GM23248 (cell line): Measurements from ENCODE around the gene SKI. TPM values are rescaled to one million over a fixed set of nuclear protein-coding genes. Genes with fewer than 3 reads are reported as not detected.

Experiments used
- DNase-seq: peaks from one replicate; pipeline ENCODE4 v3.0.0-alpha.2; 2015
- H2AFZ ChIP-seq: fragments of 200-600 bp; sonication (generic); 2 replicates; pipeline ENCODE4 v1.6.1; 2016; ENCODE audit warnings: antibody characterized with exemption
- H3F3A ChIP-seq: fragments of 200-600 bp; sonication (generic); 2 replicates; pipeline ENCODE4 v1.6.1; 2016; ENCODE audit warnings: mild to moderate bottlenecking, antibody characterized with exemption, mixed run types; ENCODE audit not compliant: insufficient read depth
- H3K27ac ChIP-seq: fragments of 200-600 bp; sonication (generic); 2 replicates; pipeline ENCODE4 v1.5.1; 2016; ENCODE audit warnings: mild to moderate bottlenecking
- H3K27me3 ChIP-seq: fragments of 200-600 bp; sonication (generic); replicated peaks from 2 replicates; pipeline ENCODE4 v1.6.1; 2016; ENCODE audit warnings: mild to moderate bottlenecking; ENCODE audit not compliant: insufficient read depth
- H3K36me3 ChIP-seq: fragments of 200-600 bp; sonication (generic); 2 replicates; pipeline ENCODE4 v1.6.1; 2016; ENCODE audit warnings: low read depth, mild to moderate bottlenecking
- H3K4me1 ChIP-seq: fragments of 200-600 bp; sonication (generic); 2 replicates; pipeline ENCODE4 v1.6.1; 2016; ENCODE audit warnings: mild to moderate bottlenecking; ENCODE audit not compliant: insufficient read depth
- H3K4me2 ChIP-seq: fragments of 200-600 bp; sonication (generic); one replicate; pipeline ENCODE4 v1.6.1; 2016; ENCODE audit warnings: mild to moderate bottlenecking; ENCODE audit not compliant: unreplicated experiment
- H3K4me3 ChIP-seq: fragments of 200-600 bp; sonication (generic); 2 replicates; pipeline ENCODE4 v1.5.1; 2016; ENCODE audit warnings: mild to moderate bottlenecking
- H3K79me2 ChIP-seq: fragments of 200-600 bp; sonication (generic); 2 replicates; pipeline ENCODE4 v1.6.1; 2016; ENCODE audit warnings: mild to moderate bottlenecking; ENCODE audit not compliant: insufficient read depth
- H3K9ac ChIP-seq: fragments of 200-600 bp; sonication (generic); 2 replicates; pipeline ENCODE4 v1.6.1; 2016; ENCODE audit warnings: mild to moderate bottlenecking
- H3K9me2 ChIP-seq: fragments of 200-600 bp; sonication (generic); 2 replicates; pipeline ENCODE4 v1.6.1; 2016; ENCODE audit warnings: mixed run types, mild to moderate bottlenecking, moderate library complexity; ENCODE audit not compliant: insufficient read depth
- H3K9me3 ChIP-seq: fragments of 200-600 bp; sonication (generic); one replicate; pipeline ENCODE4 v1.6.1; 2017; ENCODE audit warnings: low read depth
- H4K20me1 ChIP-seq: fragments of 200-600 bp; sonication (generic); 2 replicates; pipeline ENCODE4 v1.6.0; 2016; ENCODE audit not compliant: insufficient read depth
- EZH2 ChIP-seq: fragments of 200-600 bp; sonication (generic); IDR thresholded peaks from 2 replicates; pipeline ENCODE4 v1.6.1; 2018; ENCODE audit warnings: antibody characterized with exemption, mild to moderate bottlenecking; ENCODE audit not compliant: insufficient read depth, poor library complexity, severe bottlenecking
- EZH2phosphoT487 ChIP-seq: fragments of 200-600 bp; sonication (generic); IDR thresholded peaks from 2 replicates; pipeline ENCODE4 v1.6.1; 2018; ENCODE audit warnings: antibody characterized with exemption, moderate library complexity, mild to moderate bottlenecking, low read depth; ENCODE audit not compliant: insufficient read depth
- WGBS, 2 experiments: methylation state at CpG; one replicate each; pipeline ENCODE4 v1.1.6; 2015 to 2017; ENCODE audit warnings: low lambda C conversion rate in 2 of 2, low coverage in 1 of 2; ENCODE audit errors: missing lambda C conversion rate in 2 of 2; 5-methylcytosine and 5-hydroxymethylcytosine counted together
- in situ Hi-C: fragments of 300-500 bp; cut with MboI; formaldehyde crosslinking; loops from 2 replicates; pipeline ENCODE4 v1.15.0; 2020
- polyA plus RNA-seq: library from polyadenylated mRNA; unstranded; fragments of >200 nt; fragmentation: Nextera tagmentation; extraction: Ambion mirVana; gene quantifications from 2 replicates; pipeline ENCODE4 v1.2.1, GENCODE V29; 2016
- total RNA-seq: library from RNA; depleted of rRNA; stranded (reverse); fragments of >200 nt; shearing (Covaris generic); gene quantifications from 2 replicates; pipeline ENCODE4 v1.2.3, GENCODE V29; 2014

Gene SKI
- total and polyA plus RNA-seq, 2 experiments from 2014 or later, result 3.8 to 23.1 TPM

DNA sequence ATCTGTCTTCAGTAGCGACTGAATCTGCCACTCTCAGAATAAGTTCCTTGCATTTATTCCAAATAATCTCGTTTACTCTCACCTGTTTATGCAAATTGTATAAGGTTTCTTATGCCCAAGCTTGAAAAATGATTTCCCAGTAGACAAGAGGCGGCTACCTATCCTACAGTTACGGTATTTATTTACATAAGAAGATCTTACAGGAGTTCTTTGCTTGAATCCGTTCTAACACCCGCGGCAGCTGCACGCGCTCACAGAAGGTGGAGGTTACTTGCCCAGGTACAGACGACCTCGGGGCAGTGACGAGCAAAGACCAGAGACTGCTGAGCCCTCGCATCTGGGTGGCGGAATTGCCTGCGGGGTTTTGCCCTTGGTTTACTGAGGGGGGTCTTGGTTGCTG is 79.9 kb downstream of the SKI start:
- peaks cover 14% of the 10 kb centered on the region; the same call in 1 of the 2 replicates for H3F3A ChIP-seq
- H3K27me3 ChIP-seq, result no peaks in the 10 kb centered on the region
- H3K27ac ChIP-seq, result no peak overlapping the region
- in situ Hi-C loops, result no loop called here
- H3K79me2 ChIP-seq, result peaks cover 71% of the 10 kb centered on the region
- no peaks in the 10 kb centered on the region for H3K9me3 ChIP-seq
- no peak overlapping the region for H3K9ac ChIP-seq
- H3K9me2 ChIP-seq, result no peaks in the 10 kb centered on the region
- no peaks in the 10 kb centered on the region for H4K20me1 ChIP-seq
- DNase-seq, result no peak
- no peak for TF ChIP-seq EZH2phosphoT487
- no peak for TF ChIP-seq EZH2
- H3K4me3 ChIP-seq, result no peak overlapping the region
- 98 to 99% methylated on average over 15 of the region's 15 CpGs for WGBS, 2 experiments
- H3K36me3 ChIP-seq, result peaks cover 12% of the 10 kb centered on the region
- no peaks in the 10 kb centered on the region for H3K4me1 ChIP-seq
- no peak overlapping the region for H3K4me2 ChIP-seq
- no peak overlapping the region for H2AFZ ChIP-seq

DNA sequence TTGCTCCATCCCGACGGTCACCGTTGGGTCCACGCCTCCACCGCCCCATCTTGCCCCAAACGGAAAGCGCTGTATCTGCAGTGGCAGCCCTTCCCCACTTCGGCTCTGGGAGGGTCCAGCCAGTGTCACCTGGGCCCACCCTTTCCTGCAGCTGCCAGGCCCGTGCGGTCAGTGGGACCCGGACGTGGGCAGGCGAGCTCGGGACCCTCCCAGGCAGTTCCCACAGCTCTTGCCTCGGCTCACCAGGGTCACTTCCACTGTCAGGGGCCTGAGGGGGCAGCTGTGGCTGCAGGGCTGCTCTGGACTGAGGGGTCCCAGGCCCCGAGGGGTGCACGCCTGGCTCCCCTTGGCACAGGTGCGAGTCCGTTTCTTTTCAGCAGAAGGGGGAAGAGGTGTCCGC is 80.7 kb downstream of the SKI start:
- in situ Hi-C loops, result no loop called here
- TF ChIP-seq EZH2 (no peak), EZH2phosphoT487 (no peak)

DNA sequence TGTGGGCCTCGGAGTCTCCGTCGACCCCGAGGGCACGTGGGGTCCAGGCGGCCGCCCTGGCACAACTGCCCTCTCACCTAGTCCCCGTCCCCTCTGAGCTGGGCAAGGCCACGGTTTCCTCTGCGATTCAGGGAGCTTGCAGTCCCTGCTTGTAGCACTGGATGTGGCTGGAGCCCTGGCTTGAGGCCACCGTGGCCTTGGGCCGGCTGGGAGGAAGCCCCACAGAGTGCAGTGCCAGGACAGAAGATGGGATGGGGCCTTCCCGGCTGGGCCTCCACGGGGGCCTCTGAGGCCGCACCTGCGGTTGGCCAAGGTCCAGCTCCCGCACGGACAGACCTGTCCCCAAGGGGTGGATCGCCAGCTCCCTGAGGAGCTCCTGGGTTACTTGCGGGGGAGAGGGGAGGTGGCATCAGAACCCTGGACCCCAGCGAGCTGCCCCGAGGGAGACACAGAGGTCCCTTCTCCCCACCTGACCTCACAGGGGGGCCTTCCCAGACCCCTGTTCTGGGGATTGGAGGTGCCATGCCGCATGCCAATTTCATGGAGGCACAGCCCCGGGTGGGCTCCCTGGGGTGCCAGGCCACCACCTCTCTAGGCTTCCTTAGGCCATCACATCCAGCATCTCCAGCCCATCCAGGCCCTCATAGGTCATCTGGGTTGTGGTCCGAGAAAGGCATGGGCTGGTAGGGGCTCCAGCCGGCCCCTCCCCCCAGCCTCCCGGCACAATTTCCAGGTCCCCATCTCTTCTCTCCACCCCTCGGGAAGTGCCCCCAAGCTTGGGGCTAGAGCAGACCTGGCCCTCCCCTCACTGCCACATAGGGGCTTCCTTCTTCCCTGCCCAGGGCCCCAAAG is 82.4 kb downstream of the SKI start:
- Histone ChIP-seq H3K9me2 (no peaks in the 10 kb centered on the region), H3K4me3 (no peak overlapping the region), H3K27ac (peak overlapping the region; percentile 34; the same call in 1 of the 2 replicates), H3K27me3 (no peaks in the 10 kb centered on the region), H3K79me2 (peaks cover 46% of the 10 kb centered on the region), H4K20me1 (no peaks in the 10 kb centered on the region), H3F3A (peaks cover 14% of the 10 kb centered on the region; the same call in 1 of the 2 replicates), H3K9me3 (no peaks in the 10 kb centered on the region), H2AFZ (no peak overlapping the region), H3K36me3 (peaks cover 12% of the 10 kb centered on the region), H3K4me1 (peaks cover 3% of the 10 kb centered on the region), H3K9ac (peak overlapping the region; percentile 27; the same call in 1 of the 2 replicates), H3K4me2 (no peak overlapping the region)
- no peak for TF ChIP-seq EZH2phosphoT487
- no peak for TF ChIP-seq EZH2
- no peak for DNase-seq
- in situ Hi-C loops, result no loop called here
- WGBS, 2 experiments, result 62 to 70% methylated on average over 20 to 27 of the region's 28 CpGs

More for the DNA sequence above, 80.7 kb downstream of the SKI start:
- H3K4me3 ChIP-seq, result no peak overlapping the region
- peaks cover 14% of the 10 kb centered on the region; the same call in 1 of the 2 replicates for H3F3A ChIP-seq
- peaks cover 12% of the 10 kb centered on the region for H3K36me3 ChIP-seq
- no peaks in the 10 kb centered on the region for H3K9me2 ChIP-seq
- no peak overlapping the region for H3K27ac ChIP-seq
- no peaks in the 10 kb centered on the region for H3K9me3 ChIP-seq
- H3K9ac ChIP-seq, result no peak overlapping the region
- H3K4me1 ChIP-seq, result no peaks in the 10 kb centered on the region
- H3K79me2 ChIP-seq, result peaks cover 62% of the 10 kb centered on the region
- no peaks in the 10 kb centered on the region for H3K27me3 ChIP-seq
- WGBS, 2 experiments, result 90 to 91% methylated on average over 20 of the region's 20 CpGs
- no peak overlapping the region for H3K4me2 ChIP-seq
- no peak for DNase-seq
- H2AFZ ChIP-seq, result no peak overlapping the region
- no peaks in the 10 kb centered on the region for H4K20me1 ChIP-seq

DNA sequence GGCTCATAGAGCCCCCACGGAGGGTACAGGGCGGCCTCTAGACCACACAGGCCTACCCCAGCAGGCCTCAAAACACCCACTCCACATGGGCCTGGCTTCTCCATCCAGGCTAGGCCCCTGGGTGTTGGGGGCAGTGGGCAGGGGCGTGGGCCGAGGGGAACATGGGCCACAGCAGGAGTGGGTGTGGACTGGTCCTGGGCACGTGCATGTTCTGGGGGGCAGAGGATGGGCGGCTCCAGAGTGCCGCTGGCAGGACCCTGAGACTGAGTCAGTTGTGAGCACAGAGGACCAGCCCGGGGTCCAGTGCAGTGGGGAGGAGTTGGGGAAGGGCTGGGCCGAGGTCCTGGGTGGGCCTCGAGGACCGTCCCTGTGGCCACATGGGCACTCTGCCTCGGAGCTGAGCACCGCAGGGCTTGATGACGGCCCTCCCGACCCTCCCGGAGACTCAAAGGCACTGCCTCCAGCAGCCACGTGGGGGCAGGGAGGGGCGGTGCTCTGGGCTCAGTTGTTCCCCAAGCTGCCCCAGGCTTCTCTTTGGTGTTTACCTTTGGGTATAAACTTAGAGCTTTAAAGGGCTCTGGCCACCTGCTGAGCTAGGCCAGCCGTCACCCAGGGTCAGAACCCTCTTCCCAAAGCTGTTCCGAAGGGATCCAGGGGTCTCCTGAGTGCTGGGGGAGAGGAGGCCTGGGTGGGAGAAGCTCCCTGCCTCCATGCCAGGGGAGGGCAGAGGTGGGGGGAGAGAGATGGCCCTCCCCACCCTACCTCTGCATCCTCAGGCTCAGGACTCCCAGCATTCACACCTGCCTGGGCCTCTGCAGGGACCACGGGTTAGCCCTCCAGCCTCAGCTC is 83.3 kb downstream of the SKI start:
- TF ChIP-seq EZH2phosphoT487, result no peak
- TF ChIP-seq EZH2, result no peak
- no peaks in the 10 kb centered on the region for H3K9me2 ChIP-seq
- WGBS, 2 experiments, result 23 to 35% methylated on average over 11 to 21 of the region's 21 CpGs
- DNase-seq, result peak; percentile 79
- no peaks in the 10 kb centered on the region for H4K20me1 ChIP-seq
- peak overlapping the region; percentile 27; the same call in 1 of the 2 replicates for H3K9ac ChIP-seq
- no peaks in the 10 kb centered on the region for H3K27me3 ChIP-seq
- no peak overlapping the region for H2AFZ ChIP-seq
- no peak overlapping the region for H3K4me3 ChIP-seq
- peaks cover 14% of the 10 kb centered on the region; the same call in 1 of the 2 replicates for H3F3A ChIP-seq
- peaks cover 3% of the 10 kb centered on the region for H3K4me1 ChIP-seq
- peaks cover 12% of the 10 kb centered on the region for H3K36me3 ChIP-seq
- H3K4me2 ChIP-seq, result no peak overlapping the region
- H3K79me2 ChIP-seq, result peaks cover 38% of the 10 kb centered on the region
- in situ Hi-C loops, result no loop called here
- H3K27ac ChIP-seq, result peak overlapping the region; percentile 34; the same call in 1 of the 2 replicates
- H3K9me3 ChIP-seq, result no peaks in the 10 kb centered on the region
